HepG2 (cell line): ENCODE data around the gene SLC43A3. TPM values are rescaled to one million over a fixed set of nuclear protein-coding genes. Genes with fewer than 3 reads are reported as not detected.

Source experiments
- AKNA ChIP-seq: sonication (generic); formaldehyde crosslinking; IDR thresholded peaks from 2 replicates; pipeline ENCODE4 v1.4.0; 2020; ENCODE audit warnings: missing genetic modification reagents, borderline replicate concordance
- ARID5B ChIP-seq: IDR thresholded peaks from 2 replicates; pipeline ENCODE4 v1.4.0; 2020; ENCODE audit warnings: mild to moderate bottlenecking, missing genetic modification reagents
- ERF ChIP-seq: IDR thresholded peaks from 2 replicates; pipeline ENCODE4 v1.6.1; 2018; ENCODE audit warnings: missing biosample characterization, missing genetic modification reagents
- HOMEZ ChIP-seq: IDR thresholded peaks from 2 replicates; pipeline ENCODE4 v1.6.1; 2016; ENCODE audit warnings: low read depth
- JUNB ChIP-seq: sonication (generic); formaldehyde crosslinking; IDR thresholded peaks from 2 replicates; pipeline ENCODE4 v1.8.0; 2022; ENCODE audit warnings: missing genetic modification reagents, mild to moderate bottlenecking, borderline replicate concordance
- SALL2 ChIP-seq: sonication (generic); formaldehyde crosslinking; IDR thresholded peaks from 2 replicates; pipeline ENCODE4 v1.8.1; 2023; ENCODE audit warnings: mild to moderate bottlenecking, missing genetic modification reagents, inconsistent platforms
- SMAD1 ChIP-seq: sonication (generic); formaldehyde crosslinking; IDR thresholded peaks from 2 replicates; pipeline ENCODE4 v1.4.0; 2020; ENCODE audit warnings: missing genetic modification reagents, low read depth, mild to moderate bottlenecking, borderline replicate concordance
- SOX13 ChIP-seq, 3 experiments: fragments of 450-650 bp in 1 of 3; sonication (generic) in 1 of 3; formaldehyde crosslinking in 1 of 3; IDR thresholded peaks in 2 of 3; conservative IDR thresholded peaks in 1 of 3; 2 replicates each; pipeline versions ENCODE4 v1.5.0 to v1.6.1; 2016 to 2020; ENCODE audit warnings: antibody characterized with exemption in 1 of 3, mild to moderate bottlenecking in 1 of 3, missing compliant biosample characterization in 1 of 3, missing genetic modification reagents in 1 of 3, moderate library complexity in 1 of 3
- SUZ12 ChIP-seq: fragments of 150-350 bp; IDR thresholded peaks from 2 replicates; pipeline ENCODE4 v1.6.1; 2014; ENCODE audit warnings: low read depth, low read length
- ZBTB46 ChIP-seq: sonication (generic); formaldehyde crosslinking; IDR thresholded peaks from 2 replicates; pipeline ENCODE4 v1.4.0; 2020; ENCODE audit warnings: mild to moderate bottlenecking, missing genetic modification reagents, borderline replicate concordance
- ZFP90 ChIP-seq: sonication (generic); formaldehyde crosslinking; IDR thresholded peaks from 2 replicates; pipeline ENCODE4 v1.8.0; 2022; ENCODE audit warnings: missing genetic modification reagents, mild to moderate bottlenecking, inconsistent platforms, borderline replicate concordance
- ZMYM3 ChIP-seq: sonication (generic); formaldehyde crosslinking; IDR thresholded peaks from 2 replicates; pipeline ENCODE4 v1.5.1; 2020; ENCODE audit warnings: mild to moderate bottlenecking, missing genetic modification reagents
- ZNF124 ChIP-seq: sonication (generic); formaldehyde crosslinking; IDR thresholded peaks from 2 replicates; pipeline ENCODE4 v1.4.0; 2020; ENCODE audit warnings: missing genetic modification reagents
- ZNF205 ChIP-seq: IDR thresholded peaks from 2 replicates; pipeline ENCODE4 v1.6.1; 2018; ENCODE audit warnings: missing biosample characterization, missing genetic modification reagents
- ZNF430 ChIP-seq: sonication (generic); formaldehyde crosslinking; IDR thresholded peaks from 2 replicates; pipeline ENCODE4 v1.9.0; 2021; ENCODE audit warnings: mild to moderate bottlenecking, missing genetic modification reagents
- ZNF660 ChIP-seq: sonication (generic); formaldehyde crosslinking; IDR thresholded peaks from 2 replicates; pipeline ENCODE4 v1.5.1; 2020; ENCODE audit warnings: mild to moderate bottlenecking, low read depth, missing genetic modification reagents, borderline replicate concordance
- ZNF850 ChIP-seq: sonication (generic); formaldehyde crosslinking; conservative IDR thresholded peaks from 2 replicates; pipeline ENCODE4 v1.9.0; 2021; ENCODE audit warnings: mild to moderate bottlenecking, missing genetic modification reagents
- polyA plus RNA-seq, 8 experiments: library from polyadenylated mRNA; depleted of rRNA in 3 of 8; stranded (reverse) in 7 of 8; unstranded in 1 of 8; fragments of >200 nt; fragmentation: Illumina TruSeq in 4 of 8; extraction: Trizol in 4 of 8; gene quantifications; 2 replicates each; pipeline versions ENCODE4 v1.2.1 to v1.2.3, GENCODE V29; 2011 to 2016; ENCODE audit warnings: low read depth in 4 of 8, missing spikeins in 1 of 8, mixed read lengths in 1 of 8; ENCODE audit not compliant: insufficient read depth in 1 of 8
- total RNA-seq, 5 experiments: library from RNA; depleted of rRNA; stranded (reverse); fragments of >200 nt; fragmentation: Illumina TruSeq; extraction: Trizol; gene quantifications; 2 replicates each; pipeline ENCODE4 v1.2.3, GENCODE V29; 2016; ENCODE audit warnings: low read depth in 1 of 5

The SLC43A3 gene
- total and polyA plus RNA-seq, 2 of the 13 experiments (the other 11 are each of a cell fraction or from before 2014, with no cell fraction given), result 2.6 TPM; not detected in 1

DNA sequence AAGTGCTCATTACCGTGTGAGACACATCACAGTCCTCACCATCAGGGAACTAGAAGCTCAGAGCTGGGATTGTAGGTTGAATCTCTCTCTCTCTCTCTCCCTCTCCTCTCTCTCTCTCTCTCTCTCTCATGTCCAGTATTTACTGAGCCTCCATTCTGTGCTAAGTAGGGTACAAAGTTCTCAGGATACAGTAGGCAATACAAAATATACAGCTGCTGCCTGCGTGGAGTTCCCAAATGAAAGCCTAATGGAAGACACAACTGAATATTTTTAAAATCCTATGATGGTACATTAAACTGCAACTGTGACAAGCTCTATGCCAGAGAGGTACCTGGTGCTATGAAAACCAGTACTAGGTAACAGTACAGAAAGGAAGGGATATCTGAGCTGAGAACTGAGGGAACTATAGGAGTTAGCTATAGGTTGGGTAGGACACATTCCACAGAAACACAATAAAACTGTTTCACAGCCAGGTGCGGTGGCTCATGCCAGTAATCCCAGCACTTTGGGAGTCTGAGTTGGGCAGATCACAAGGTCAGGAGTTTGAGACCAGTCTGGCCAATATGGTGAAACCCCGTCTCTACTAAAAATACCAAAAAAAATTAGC lies 26.8 kb downstream of the SLC43A3 start (continued):
- TF ChIP-seq ARID5B (CRISPR knock-in tag) (peak; percentile 80), HOMEZ (CRISPR knock-in tag) (0 out of 2 replicates have a peak, but pooled peaks have one; percentile 43), ZNF850 (no peak), ZMYM3 (CRISPR knock-in tag) (peak; percentile 27; the same call in 1 of the 2 replicates), SOX13 (IDR thresholded peaks at IDR 0.05) (no peak), SOX13 (CRISPR knock-in tag; conservative IDR thresholded peaks at IDR 0.05 in 1 of 2, IDR thresholded peaks at IDR 0.05 in 1 of 2) (peak in 1 of 2 experiments; percentile 58; a peak in 2 of 4 replicates), JUNB (no peak), SUZ12 (no peak), ZNF660 (CRISPR knock-in tag) (no peak), ZNF430 (CRISPR knock-in tag) (no peak), ZNF205 (CRISPR knock-in tag) (0 out of 2 replicates have a peak, but pooled peaks have one; percentile 55), ZFP90 (CRISPR knock-in tag) (no peak), SALL2 (CRISPR knock-in tag) (no peak), SMAD1 (CRISPR knock-in tag) (no peak), ERF (CRISPR knock-in tag) (no peak), AKNA (CRISPR knock-in tag) (no peak), ZBTB46 (CRISPR knock-in tag) (no peak), ZNF124 (CRISPR knock-in tag) (no peak)
